Stimulated activated CD4-positive, alpha-beta T cell treated with anti-CD3 and anti-CD28 coated beads, TNF-alpha, amount 100 ng/mL, for 24 hours (primary cell): ENCODE measurements around the gene TNFRSF1A.
"Not testable (repeated sequence)": the region's sequence is repeated elsewhere in the genome, so short reads cannot be mapped to it uniquely, and the experiment has no call there.

Experiments
- DNase-seq, 3 experiments: peaks; one replicate each; pipeline ENCODE4 v3.0.0-alpha.2; 2020; ENCODE audit warnings: low read depth in 3 of 3

TNFRSF1A gene

GRCh38 chr12:6306151-6306550 lies 35.7 kb downstream of the TNFRSF1A start:
- DNase-seq = no peak

- no peak for DNase-seq
Observed at GRCh38 chr12:6303071-6303470, 38.8 kb downstream of the TNFRSF1A start.

- no peak for DNase-seq
Observed at GRCh38 chr12:6302621-6303020, 39.3 kb downstream of the TNFRSF1A start.

GRCh38 chr12:6301721-6302120 lies 40.2 kb downstream of the TNFRSF1A start:
- DNase-seq = no peak

GRCh38 chr12:6297170-6297569 lies 44.7 kb downstream of the TNFRSF1A start:
- no peak for DNase-seq

GRCh38 chr12:6295094-6295811 lies 46.6 kb downstream of the TNFRSF1A start:
- DNase-seq = no peak

GRCh38 chr12:6294156-6295093 lies 47.5 kb downstream of the TNFRSF1A start:
- no peak for DNase-seq

- DNase-seq = no peak
Observed at GRCh38 chr12:6292606-6293005, 49.3 kb downstream of the TNFRSF1A start.

GRCh38 chr12:6289906-6290305 lies 52.0 kb downstream of the TNFRSF1A start:
- not testable (repeated sequence) for DNase-seq

- DNase-seq = not testable (repeated sequence)
Observed at GRCh38 chr12:6289081-6289480, 52.8 kb downstream of the TNFRSF1A start.

GRCh38 chr12:6288235-6288634 lies 53.6 kb downstream of the TNFRSF1A start:
- DNase-seq = no peak

- DNase-seq = no peak
Observed at GRCh38 chr12:6285532-6286306, 56.2 kb downstream of the TNFRSF1A start.

GRCh38 chr12:6285063-6285477 lies 56.8 kb downstream of the TNFRSF1A start:
- DNase-seq = peak; percentile 31 to 43 (median 37)

- no peak for DNase-seq
Observed at GRCh38 chr12:6284273-6284672, 57.6 kb downstream of the TNFRSF1A start.

- no peak for DNase-seq
Observed at GRCh38 chr12:6282453-6282840, 59.4 kb downstream of the TNFRSF1A start.

GRCh38 chr12:6281081-6281809 lies 60.6 kb downstream of the TNFRSF1A start:
- DNase-seq = no peak

- DNase-seq = no peak
Observed at GRCh38 chr12:6280672-6281071, 61.2 kb downstream of the TNFRSF1A start.

GRCh38 chr12:6280053-6280469 lies 61.8 kb downstream of the TNFRSF1A start:
- no peak for DNase-seq

- no peak for DNase-seq
Observed at GRCh38 chr12:6279631-6280030, 62.2 kb downstream of the TNFRSF1A start.

GRCh38 chr12:6279256-6279628 lies 62.6 kb downstream of the TNFRSF1A start:
- DNase-seq = no peak
